Retinal pigment epithelial cell (primary cell): ENCODE measurements around the gene ALDOB.

ENCODE experiments used
- DNase-seq: peaks from one replicate; pipeline ENCODE4 v3.0.0-alpha.2; 2010; ENCODE audit warnings: low read depth
- H3K4me3 ChIP-seq: 2 replicates; pipeline ENCODE4 v1.5.1; 2011; ENCODE audit warnings: mild to moderate bottlenecking, low read length, control low read depth, moderate library complexity
- CTCF ChIP-seq: conservative IDR thresholded peaks from 2 replicates; pipeline ENCODE4 v1.5.1; 2011; ENCODE audit warnings: low read depth, low read length, control low read depth, inconsistent platforms

Gene ALDOB

GRCh38 chr9:101468116-101468515 lies 32.5 kb upstream of the ALDOB start:
- no peak for DNase-seq
- TF ChIP-seq CTCF: no peak
- H3K4me3 ChIP-seq: no peak overlapping the region

DNA sequence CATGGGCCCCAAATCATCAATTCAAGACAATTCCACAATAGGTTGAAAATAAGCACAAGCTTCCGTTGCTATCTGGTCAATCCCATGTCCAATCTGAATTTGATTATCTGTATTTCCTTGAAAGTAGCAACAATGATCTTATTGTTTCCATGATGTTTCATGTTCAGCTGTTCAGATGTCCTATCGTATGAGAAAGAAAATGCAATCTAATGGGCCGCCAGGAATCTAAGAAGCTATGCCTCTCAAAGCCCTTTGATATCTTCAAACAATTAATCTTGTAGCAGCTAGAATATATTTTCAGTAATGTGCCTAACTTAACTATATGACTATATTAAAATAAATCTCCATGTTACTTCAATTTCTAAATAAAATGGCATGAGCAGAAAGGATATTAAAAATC lies 32.1 kb upstream of the ALDOB start:
- no peak for TF ChIP-seq CTCF
- no peak for DNase-seq

GRCh38 chr9:101466863-101467262 lies 31.3 kb upstream of the ALDOB start:
- no peak overlapping the region for H3K4me3 ChIP-seq
- no peak for DNase-seq
- TF ChIP-seq CTCF: no peak

More for the DNA sequence above, 32.1 kb upstream of the ALDOB start:
- H3K4me3 ChIP-seq: no peak overlapping the region

DNA sequence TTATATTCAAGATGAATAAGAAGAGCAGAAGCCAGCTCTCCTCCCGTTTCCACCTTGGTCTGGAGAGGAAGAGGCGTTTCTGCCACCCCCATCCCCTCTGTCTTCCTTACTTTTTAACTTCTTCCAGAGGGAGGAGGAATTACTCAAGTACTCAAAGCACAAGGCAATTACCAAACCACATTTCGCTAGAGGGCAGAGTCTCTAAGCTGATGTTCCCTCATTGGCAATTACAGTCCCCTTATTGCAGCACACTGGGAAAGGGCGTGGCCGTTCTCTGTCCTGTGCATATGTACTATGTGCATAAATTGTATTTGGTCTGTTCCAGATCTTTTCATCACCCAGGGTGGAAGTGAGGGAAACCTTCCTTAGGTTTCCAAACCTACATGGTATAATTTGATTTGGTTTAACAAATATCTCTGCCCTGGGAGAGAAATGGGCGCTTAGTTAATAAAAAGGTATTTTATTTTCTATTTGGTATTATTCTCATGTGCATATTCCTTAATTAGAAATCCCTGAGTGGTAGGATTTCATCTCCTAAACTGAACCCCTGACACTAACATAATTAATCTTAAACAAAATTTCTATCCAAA lies 29.8 kb upstream of the ALDOB start:
- H3K4me3 ChIP-seq: no peak overlapping the region
- peak; percentile 63 for TF ChIP-seq CTCF
- no peak for DNase-seq

GRCh38 chr9:101463397-101463796 lies 27.8 kb upstream of the ALDOB start:
- DNase-seq: no peak
- TF ChIP-seq CTCF: no peak
- H3K4me3 ChIP-seq: no peak overlapping the region

DNA sequence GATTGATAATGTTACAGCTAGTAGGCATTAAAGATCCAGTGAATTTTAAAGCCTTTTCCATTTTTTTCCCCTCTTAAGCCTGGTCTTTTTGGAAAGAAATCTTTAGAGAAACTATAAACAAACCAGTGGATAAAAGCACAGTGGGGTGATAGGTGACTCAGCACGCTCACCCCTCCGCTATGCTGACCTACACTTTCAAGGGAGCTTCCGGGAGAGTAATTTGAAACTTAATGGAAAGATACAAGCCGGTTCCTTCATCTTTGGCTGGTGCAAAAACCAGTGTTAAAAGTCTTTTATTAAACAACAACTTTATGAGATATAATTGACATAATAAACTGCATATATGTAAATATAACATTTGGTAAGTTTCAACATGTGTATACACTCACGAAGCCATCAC lies 27.0 kb upstream of the ALDOB start:
- no peak for TF ChIP-seq CTCF
- no peak for DNase-seq
- no peak overlapping the region for H3K4me3 ChIP-seq

- no peak for TF ChIP-seq CTCF
- no peak for DNase-seq
- no peak overlapping the region for H3K4me3 ChIP-seq
These were observed 25.4 kb upstream of the ALDOB start for GRCh38 chr9:101460965-101461364.
